ENCODE measurements around the gene TRMT11. TPM values are rescaled to one million over a fixed set of nuclear protein-coding genes. Genes with fewer than 3 reads are reported as not detected.
A peak's percentile ranks its signal among the peaks of the same experiment; 100 is the strongest.
"Not testable (repeated sequence)": the region's sequence is repeated elsewhere in the genome, so short reads cannot be mapped to it uniquely, and the experiment has no call there.

The TRMT11 gene
- total RNA-seq, 1 donor from 2014 or later: 17.7 TPM

DNA sequence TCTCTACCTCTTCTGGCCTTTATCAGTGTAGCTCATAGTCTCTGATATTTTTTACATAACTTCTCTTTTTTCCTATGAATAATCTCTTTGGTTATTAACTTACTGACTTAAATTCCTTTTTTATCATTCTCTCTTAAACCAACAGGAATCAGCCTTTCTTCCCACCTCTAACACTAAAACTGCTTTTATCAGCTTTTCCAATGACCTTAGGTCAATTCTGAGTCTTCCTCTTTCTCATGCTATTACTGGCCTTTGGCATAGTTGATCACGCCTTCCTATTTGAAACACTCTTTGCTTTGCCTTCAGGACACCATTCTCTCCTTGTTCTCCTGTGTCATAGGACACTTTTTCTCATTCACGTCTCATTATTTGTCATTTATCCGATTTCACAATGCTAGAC is 37.9 kb upstream of the TRMT11 start:
- Histone ChIP-seq H3K27ac (no peak overlapping the region), H3K9me3 (no peaks in the 10 kb centered on the region), H3K4me3 (no peak overlapping the region), H3K36me3 (no peaks in the 10 kb centered on the region), H3K27me3 (no peaks in the 10 kb centered on the region), H3K4me1 (peaks cover 35% of the 10 kb centered on the region)
- intact Hi-C loops (cut with DNase I): no loop called here
- DNase-seq (no peak), ATAC-seq (no peak)
- no peak for TF ChIP-seq CTCF (IDR thresholded peaks at IDR 0.05)

GRCh38 chr6:125949069-125949468 is 37.3 kb upstream of the TRMT11 start:
- no peaks in the 10 kb centered on the region for H3K36me3 ChIP-seq
- no peak overlapping the region for H3K27ac ChIP-seq
- H3K9me3 ChIP-seq: no peaks in the 10 kb centered on the region
- H3K27me3 ChIP-seq: no peaks in the 10 kb centered on the region
- no peak overlapping the region for H3K4me3 ChIP-seq
- ATAC-seq: no peak
- no peak for DNase-seq
- intact Hi-C loops (cut with DNase I): no loop called here
- peaks cover 31% of the 10 kb centered on the region for H3K4me1 ChIP-seq
- no peak for TF ChIP-seq CTCF (IDR thresholded peaks at IDR 0.05)

GRCh38 chr6:125950293-125950692 is 36.0 kb upstream of the TRMT11 start:
- ATAC-seq: no peak
- Histone ChIP-seq H3K27me3 (no peaks in the 10 kb centered on the region), H3K4me3 (no peak overlapping the region), H3K27ac (no peak overlapping the region), H3K4me1 (peaks cover 19% of the 10 kb centered on the region), H3K36me3 (no peaks in the 10 kb centered on the region), H3K9me3 (no peaks in the 10 kb centered on the region)
- intact Hi-C loops (cut with DNase I): loop anchor here (10.0 kb wide), 1 partner anchor 155 kb away; the partner anchor contains the start of gene NCOA7
- DNase-seq: no peak
- no peak for TF ChIP-seq CTCF (IDR thresholded peaks at IDR 0.05)

DNA sequence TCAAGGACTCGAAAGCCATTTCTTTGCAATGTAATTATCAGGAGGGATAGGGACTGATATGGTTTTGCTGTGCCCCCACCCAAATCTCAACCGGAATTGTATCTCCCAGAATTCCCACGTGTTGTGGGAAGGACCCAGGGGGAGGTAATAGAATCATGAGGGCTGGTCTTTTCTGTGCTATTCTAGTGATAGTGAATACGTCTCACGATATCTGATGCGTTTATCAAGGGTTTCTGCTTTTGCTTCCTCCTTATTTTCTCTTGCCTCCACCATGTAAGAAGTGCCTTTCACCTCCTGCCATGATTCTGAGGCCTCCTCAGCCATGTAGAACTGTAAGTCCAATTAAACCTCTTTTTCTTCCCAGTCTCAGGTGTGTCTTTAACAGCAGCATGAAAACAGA is 35.6 kb upstream of the TRMT11 start:
- ATAC-seq, H3K4me3 ChIP-seq, H3K9me3 ChIP-seq, H3K36me3 ChIP-seq, H3K27ac ChIP-seq, H3K27me3 ChIP-seq, DNase-seq: not testable (repeated sequence)
- intact Hi-C loops (cut with DNase I): loop anchor here (10.0 kb wide), 1 partner anchor 156 kb away; the partner anchor contains the start of gene NCOA7
- peaks cover 15% of the 10 kb centered on the region for H3K4me1 ChIP-seq

DNA sequence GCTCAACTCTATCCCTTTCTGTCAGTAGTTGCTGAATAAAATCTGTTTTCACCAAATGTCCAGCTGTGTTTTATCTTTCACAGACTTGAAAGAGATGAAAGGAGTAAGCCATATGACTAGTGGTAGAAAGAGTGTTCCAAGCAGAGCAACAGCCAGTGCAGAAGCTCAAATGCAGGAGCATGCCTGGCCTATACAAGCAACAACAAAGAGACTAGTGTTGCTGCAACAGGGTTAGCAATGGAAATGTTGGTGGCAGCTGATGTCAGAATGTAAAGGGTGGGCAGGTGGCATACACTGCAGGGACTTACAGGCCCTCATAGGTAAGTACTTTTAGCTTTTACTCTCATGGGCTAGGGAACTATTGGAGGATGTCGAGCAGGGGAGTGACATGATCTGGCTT is 35.0 kb upstream of the TRMT11 start:
- no peaks in the 10 kb centered on the region for H3K36me3 ChIP-seq
- no peaks in the 10 kb centered on the region for H3K27me3 ChIP-seq
- no peak overlapping the region for H3K27ac ChIP-seq
- TF ChIP-seq CTCF (IDR thresholded peaks at IDR 0.05): no peak
- H3K4me3 ChIP-seq: no peak overlapping the region
- no peak for ATAC-seq
- DNase-seq: no peak
- H3K4me1 ChIP-seq: peaks cover 15% of the 10 kb centered on the region
- H3K9me3 ChIP-seq: no peaks in the 10 kb centered on the region
- intact Hi-C loops (cut with DNase I): loop anchor here (10.0 kb wide), 1 partner anchor 157 kb away; the partner anchor contains the start of gene NCOA7

DNA sequence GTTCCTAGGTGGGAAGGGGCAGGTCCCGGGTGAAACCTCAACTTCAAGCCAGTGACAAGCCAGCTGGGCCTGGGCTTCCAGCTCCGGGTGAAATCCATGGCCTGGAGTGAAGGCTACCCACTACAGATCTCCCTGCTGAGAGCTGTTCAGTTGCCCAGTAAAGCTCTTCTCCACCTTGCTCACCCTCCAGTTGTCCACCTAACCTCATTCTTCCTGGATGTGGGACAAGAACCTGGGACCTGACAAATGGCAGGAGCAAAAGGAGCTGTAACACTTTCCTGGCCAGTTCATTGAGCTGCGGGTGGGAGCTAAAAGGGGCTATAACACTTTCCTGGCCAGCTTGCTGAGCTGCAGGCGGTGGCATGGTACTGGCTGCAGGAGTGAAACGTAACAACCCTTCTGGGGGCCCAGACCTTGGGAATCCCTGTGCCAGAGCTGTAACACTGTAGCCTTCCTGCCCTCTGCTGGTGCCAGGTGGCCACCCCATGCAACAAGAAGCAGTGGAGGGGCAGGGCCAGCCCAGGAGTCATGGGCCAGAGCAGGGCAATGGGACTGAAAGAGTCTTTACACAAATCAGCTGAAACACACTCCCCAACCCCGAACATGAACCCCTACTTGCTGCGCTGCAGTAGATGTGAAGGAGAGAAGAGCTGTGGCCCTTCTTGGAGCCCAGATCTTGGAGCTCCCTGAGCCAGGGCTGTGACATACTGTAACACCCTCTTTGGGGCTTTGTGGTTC is 33.4 kb upstream of the TRMT11 start:
- no peaks in the 10 kb centered on the region for H3K27me3 ChIP-seq
- ATAC-seq (no peak), DNase-seq (peak; percentile 68)
- no peak for TF ChIP-seq CTCF (IDR thresholded peaks at IDR 0.05)
- H3K4me1 ChIP-seq: peaks cover 5% of the 10 kb centered on the region
- H3K9me3 ChIP-seq: no peaks in the 10 kb centered on the region
- intact Hi-C loops (cut with DNase I): loop anchor here (10.0 kb wide), 1 partner anchor 158 kb away; the partner anchor contains the start of gene NCOA7
- no peak overlapping the region for H3K4me3 ChIP-seq
- no peak overlapping the region for H3K27ac ChIP-seq
- H3K36me3 ChIP-seq: no peaks in the 10 kb centered on the region

Data from upper lobe of right lung (tissue), 1 donor.